Measurements from ENCODE around the gene TMEM184B.

DNA sequence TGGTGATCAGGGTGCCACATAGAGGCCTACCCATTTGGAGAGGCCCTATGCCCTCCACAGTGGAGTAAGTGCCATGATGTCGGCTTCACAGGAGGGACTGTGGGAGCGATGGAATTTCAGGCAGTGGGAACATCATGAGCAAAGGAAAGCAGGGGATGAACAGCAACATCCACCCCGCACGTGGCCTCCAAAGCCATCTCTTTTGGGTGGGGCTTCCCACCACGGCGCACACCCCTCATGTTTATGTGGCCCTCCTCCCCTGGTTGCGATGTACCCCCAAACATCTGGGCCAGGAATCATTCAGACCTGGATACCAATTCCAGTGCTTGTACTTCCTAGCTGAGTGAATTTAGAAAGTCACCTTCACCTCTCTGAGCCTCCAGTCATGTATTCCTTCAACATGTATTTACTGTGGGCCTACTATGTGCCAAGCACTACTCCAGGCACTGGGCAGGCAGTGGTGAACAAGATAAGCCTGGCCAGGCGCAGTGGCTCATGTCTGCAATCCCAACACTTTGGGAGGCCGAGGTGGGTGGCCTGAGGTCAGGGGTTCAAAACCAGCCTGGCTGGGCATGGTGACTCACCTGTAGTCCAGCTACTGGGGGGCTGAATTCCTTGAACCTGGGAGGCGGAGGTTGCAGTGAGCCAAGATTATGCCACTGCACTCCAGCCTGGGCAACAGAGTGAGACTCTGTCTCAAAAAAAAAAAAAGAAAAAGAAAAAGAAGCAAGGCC is 72.8 kb downstream of the TMEM184B start:
- TF ChIP-seq, protein P1, sequence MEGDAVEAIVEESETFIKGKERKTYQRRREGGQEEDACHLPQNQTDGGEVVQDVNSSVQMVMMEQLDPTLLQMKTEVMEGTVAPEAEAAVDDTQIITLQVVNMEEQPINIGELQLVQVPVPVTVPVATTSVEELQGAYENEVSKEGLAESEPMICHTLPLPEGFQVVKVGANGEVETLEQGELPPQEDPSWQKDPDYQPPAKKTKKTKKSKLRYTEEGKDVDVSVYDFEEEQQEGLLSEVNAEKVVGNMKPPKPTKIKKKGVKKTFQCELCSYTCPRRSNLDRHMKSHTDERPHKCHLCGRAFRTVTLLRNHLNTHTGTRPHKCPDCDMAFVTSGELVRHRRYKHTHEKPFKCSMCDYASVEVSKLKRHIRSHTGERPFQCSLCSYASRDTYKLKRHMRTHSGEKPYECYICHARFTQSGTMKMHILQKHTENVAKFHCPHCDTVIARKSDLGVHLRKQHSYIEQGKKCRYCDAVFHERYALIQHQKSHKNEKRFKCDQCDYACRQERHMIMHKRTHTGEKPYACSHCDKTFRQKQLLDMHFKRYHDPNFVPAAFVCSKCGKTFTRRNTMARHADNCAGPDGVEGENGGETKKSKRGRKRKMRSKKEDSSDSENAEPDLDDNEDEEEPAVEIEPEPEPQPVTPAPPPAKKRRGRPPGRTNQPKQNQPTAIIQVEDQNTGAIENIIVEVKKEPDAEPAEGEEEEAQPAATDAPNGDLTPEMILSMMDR (IDR thresholded peaks at IDR 0.05; ENCODE audit: insufficient read depth, low read length, poor library complexity, severe bottlenecking), result no peak
- no peak for TF ChIP-seq EZH2phosphoT487 (conservative IDR thresholded peaks at IDR 0.05; ENCODE audit: low read length)

All from SU-DHL-6 (cell line).